C4-2B (cell line): ENCODE results near the gene TSSC4.

Source experiments
- H3K27ac ChIP-seq: fragments of 450-650 bp; 2 replicates; pipeline ENCODE4 v1.5.1; 2017
- ZFX ChIP-seq: fragments of 450-650 bp; IDR thresholded peaks from 2 replicates; pipeline ENCODE4 v1.6.1; 2017
- TF ChIP-seq, protein P1 (sequence below): fragments of 450-650 bp; conservative IDR thresholded peaks from 2 replicates; pipeline ENCODE4 v1.5.1; 2017; ENCODE audit warnings: mild to moderate bottlenecking

TSSC4 gene

DNA sequence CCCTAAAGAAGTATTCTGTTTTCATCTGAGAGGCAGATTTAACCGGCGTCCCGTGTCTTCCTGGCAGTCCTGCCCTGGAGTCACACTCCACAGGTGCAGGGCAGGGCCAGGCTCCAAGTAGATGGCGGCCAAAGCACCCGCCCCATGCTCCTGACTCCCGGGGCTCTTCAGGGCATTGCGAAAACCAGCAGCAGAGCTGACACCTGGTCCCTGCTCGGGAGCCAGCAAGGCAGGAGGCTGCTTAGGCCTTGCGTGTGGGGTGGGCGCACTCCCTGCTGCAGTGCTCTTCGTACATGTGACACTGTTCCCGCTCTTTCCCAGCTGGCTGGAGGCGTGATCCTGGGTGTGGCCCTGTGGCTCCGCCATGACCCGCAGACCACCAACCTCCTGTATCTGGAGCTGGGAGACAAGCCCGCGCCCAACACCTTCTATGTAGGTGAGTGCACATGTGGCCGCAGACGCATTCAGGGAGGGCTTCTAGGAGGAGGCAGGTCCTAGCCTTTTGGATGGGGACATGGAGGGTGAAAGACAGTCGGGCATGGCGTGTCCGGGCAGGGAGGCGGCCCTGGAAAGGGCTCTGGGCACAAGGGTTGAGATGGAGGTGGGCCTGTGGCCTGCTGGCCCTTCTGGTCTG, 10.3 kb upstream of the TSSC4 start:
- H3K27ac ChIP-seq, result no peak overlapping the region
- no peak for TF ChIP-seq ZFX
- TF ChIP-seq, protein P1, sequence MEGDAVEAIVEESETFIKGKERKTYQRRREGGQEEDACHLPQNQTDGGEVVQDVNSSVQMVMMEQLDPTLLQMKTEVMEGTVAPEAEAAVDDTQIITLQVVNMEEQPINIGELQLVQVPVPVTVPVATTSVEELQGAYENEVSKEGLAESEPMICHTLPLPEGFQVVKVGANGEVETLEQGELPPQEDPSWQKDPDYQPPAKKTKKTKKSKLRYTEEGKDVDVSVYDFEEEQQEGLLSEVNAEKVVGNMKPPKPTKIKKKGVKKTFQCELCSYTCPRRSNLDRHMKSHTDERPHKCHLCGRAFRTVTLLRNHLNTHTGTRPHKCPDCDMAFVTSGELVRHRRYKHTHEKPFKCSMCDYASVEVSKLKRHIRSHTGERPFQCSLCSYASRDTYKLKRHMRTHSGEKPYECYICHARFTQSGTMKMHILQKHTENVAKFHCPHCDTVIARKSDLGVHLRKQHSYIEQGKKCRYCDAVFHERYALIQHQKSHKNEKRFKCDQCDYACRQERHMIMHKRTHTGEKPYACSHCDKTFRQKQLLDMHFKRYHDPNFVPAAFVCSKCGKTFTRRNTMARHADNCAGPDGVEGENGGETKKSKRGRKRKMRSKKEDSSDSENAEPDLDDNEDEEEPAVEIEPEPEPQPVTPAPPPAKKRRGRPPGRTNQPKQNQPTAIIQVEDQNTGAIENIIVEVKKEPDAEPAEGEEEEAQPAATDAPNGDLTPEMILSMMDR, result no peak

DNA sequence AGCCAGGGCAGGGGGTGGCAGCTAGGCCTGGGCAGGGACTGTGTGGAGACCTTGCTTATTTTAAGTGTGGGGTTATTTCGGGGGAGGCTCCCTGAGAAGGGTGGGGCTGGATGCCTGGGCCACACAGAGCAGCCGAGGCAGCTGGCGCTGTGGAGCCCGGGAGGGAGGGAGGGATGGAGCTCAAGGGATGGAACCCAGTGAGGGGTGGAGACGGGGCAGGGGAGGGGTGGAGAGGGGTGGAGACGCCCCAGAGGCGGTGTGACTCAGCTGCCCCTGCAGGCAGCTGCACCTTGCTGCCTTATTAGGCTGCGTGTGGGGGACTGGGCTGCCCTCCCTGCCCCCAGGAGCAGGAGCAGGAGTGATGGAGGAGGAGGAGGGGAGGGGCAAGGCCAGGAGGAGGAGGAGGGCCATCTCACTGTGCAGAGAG, 9.8 kb upstream of the TSSC4 start:
- no peak overlapping the region for H3K27ac ChIP-seq
- TF ChIP-seq ZFX, result no peak
- TF ChIP-seq, protein P1, result no peak

GRCh38 chr11:2391181-2391975, 9.2 kb upstream of the TSSC4 start:
- TF ChIP-seq ZFX, result no peak
- TF ChIP-seq, protein P1, result no peak
- H3K27ac ChIP-seq, result no peak overlapping the region

GRCh38 chr11:2392241-2392959, 8.2 kb upstream of the TSSC4 start:
- no peak overlapping the region for H3K27ac ChIP-seq
- TF ChIP-seq ZFX, result no peak
- TF ChIP-seq, protein P1, result no peak

- TF ChIP-seq, protein P1, result no peak
- no peak for TF ChIP-seq ZFX
- no peak overlapping the region for H3K27ac ChIP-seq
Observed at GRCh38 chr11:2393111-2393868, 7.3 kb upstream of the TSSC4 start.

DNA sequence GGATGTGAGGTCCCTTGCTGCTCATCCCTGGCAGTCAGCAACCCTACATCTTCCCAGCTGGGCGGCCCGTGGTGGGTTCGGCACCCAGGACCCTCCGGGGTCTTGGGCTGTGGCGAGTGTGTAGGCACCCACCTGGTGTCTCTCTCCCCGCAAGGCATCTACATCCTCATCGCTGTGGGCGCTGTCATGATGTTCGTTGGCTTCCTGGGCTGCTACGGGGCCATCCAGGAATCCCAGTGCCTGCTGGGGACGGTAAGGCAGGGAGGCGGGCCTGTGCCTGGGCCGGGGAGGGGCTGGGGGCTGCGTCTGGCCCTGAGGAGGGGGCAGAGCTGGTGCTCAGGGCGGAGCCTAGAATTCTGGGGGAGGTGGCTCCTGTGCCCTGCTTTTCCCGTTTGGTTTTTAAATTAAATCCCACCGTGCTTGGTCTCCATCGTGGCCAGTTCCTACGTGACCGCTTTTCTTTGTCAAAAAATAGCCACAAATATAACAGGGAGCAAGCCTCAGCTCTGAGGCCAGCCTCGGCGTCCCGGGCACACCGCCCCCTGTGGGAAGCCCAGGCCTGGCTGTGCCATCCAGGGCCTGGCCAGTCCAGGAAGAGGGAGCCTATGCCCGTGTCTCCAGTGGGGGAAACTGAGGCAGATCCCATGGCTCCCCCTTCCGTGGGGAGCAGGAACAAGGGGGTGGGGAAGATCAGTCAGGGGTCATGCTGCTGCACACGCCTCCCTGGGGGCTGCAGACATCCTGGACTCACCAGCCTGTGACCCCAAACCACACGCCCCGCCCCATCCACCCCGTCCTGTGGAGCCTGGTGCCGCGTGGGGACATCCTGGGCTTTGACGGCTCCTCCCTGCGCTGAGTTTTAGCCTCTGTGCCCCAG, 6.4 kb upstream of the TSSC4 start:
- TF ChIP-seq ZFX, result no peak
- TF ChIP-seq, protein P1, result no peak
- H3K27ac ChIP-seq, result no peak overlapping the region
